GM21528 (cell line): ENCODE measurements around the gene PERP.

ENCODE experiments used
- ATAC-seq: cut with Tn5 transposase; IDR thresholded peaks from one replicate; pipeline ENCODE4 v1.9.1; 2021; ENCODE audit warnings: mild to moderate bottlenecking, moderate library complexity; ENCODE audit not compliant: unreplicated experiment, low FRiP score

The PERP gene

GRCh38 chr6:138063726-138064125, 43.5 kb downstream of the PERP start:
- ATAC-seq, result no peak

- no peak for ATAC-seq
Measured at GRCh38 chr6:138054982-138055381, 52.2 kb downstream of the PERP start.

- no peak for ATAC-seq
Measured at GRCh38 chr6:138052783-138053182, 54.4 kb downstream of the PERP start.

- no peak for ATAC-seq
Measured at GRCh38 chr6:138044972-138045371, 62.2 kb downstream of the PERP start.

- ATAC-seq, result no peak
Measured at GRCh38 chr6:138044458-138044857, 62.8 kb downstream of the PERP start.
